ENCODE data around the gene ASCL2.

ASCL2 gene

DNA sequence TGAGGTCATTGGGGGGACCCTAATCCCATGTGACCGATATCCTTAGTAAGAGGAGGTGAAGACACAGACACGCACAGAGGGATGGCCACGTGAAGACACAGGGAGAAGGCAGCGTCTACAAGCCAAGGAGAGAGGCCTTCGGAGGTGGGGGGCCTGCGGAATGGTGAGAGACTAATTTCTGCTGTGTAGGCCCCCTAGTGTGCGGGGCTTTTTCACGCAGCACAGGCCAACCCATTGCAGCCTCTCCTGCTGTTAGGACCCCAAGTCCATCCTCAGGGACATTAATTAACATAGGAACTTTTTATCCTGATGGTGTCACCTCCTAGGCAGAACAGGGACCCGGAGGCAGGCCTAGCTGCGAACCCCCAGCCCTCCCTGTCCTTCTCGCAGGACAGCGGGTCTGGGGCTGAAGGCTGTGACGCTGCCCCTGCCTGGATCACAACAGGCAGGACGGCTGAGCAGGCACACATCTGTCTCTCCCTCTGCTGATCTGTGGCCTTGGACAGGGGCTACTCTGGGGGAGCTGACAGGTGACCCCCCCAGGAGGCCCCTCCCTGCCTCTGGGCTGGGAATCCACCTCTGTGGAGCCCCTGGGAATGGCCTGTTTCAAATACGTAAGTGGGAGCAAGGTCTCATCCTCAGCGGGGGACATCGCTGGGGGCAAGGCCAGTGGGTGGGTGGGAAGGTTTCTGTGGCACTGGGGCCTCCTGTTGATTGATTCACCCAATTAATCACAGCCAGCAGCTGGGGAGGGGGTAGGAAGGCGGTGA, 7.9 kb downstream of the ASCL2 start:
- no peak for FAIRE-seq
- DNase-seq (ENCODE audit: low spot score), result no peak

DNA sequence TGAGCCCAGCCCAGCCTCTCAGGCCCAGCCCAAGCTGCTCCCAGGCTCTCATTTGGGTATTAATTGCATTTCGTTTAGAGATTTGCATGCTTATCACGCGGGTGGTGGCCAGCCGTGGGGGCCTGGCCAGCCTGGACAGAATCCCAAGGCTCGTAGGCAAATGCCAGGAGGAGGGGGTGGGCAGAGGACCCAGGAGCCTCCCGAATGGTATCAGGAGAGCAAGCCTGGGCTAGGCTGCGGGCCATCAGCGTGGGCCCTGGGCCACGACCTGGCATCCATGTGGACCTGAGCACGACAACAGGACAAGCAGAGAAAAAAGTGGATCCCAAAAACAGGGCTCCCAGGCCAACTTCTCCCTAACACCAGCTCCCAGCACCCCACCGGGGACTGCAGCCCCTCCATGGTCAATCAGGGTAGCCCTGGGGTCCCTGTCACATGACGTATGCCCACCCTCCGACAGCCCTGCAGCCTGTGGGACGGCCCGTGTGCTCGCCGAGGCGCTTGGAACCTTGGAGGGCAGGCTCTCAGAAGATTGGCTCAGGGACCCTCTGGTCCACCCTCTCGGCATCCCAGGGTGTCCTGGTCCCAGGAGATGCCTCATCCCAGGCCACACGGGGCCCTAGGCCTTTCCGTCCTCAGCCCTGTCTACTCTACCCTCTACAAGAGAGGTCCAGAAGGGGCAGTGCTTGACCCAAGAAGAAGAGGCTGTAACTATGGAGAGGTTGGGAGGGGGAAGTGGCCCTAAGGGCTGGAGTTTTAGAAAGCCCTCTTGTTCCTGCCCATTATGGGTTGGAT, 8.8 kb downstream of the ASCL2 start:
- FAIRE-seq, result no peak
- DNase-seq (ENCODE audit: low spot score), result no peak

DNA sequence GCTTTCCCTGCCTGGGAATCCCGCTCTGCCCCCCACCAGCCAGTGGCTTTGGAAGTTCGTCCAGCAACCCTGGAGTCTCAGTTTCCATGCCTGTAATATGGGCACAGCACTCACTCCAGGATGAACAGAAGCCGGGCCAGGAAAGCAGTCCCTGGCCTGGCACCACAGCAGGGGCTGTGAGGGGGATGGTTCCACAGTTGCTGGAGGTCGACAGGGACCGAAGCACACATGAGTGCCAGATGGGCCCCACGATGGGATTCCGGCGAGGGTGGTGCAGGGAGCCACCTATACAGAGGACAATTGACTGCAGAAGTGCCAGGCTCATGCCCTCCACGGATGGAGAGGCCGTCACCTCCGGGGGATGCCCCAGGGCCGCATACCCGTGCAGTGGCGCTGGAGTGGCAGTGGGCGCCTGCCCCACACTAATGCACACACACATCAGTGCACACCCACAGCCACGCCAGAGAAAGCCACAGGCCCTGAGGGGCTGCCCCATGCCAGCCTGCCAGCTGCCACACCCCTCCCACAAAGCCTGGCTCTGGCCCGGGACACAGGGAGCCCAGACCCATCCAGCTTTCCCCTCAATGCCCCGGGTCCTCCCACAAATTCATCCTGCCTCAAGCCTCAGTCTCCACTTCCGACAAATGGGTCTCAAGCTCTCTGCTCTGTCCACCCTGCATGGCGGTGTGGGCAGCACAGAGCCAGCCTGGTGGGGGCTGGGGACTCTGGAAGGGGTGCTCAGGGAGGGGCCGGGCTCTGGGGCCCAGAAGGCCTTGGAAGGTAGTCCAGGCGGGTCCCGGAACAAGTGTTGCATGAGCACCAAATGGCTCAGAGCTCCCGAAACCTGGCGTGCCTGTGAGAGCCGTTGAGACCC, 9.7 kb downstream of the ASCL2 start:
- FAIRE-seq (no peak), DNase-seq (ENCODE audit: low spot score) (no peak)

DNA sequence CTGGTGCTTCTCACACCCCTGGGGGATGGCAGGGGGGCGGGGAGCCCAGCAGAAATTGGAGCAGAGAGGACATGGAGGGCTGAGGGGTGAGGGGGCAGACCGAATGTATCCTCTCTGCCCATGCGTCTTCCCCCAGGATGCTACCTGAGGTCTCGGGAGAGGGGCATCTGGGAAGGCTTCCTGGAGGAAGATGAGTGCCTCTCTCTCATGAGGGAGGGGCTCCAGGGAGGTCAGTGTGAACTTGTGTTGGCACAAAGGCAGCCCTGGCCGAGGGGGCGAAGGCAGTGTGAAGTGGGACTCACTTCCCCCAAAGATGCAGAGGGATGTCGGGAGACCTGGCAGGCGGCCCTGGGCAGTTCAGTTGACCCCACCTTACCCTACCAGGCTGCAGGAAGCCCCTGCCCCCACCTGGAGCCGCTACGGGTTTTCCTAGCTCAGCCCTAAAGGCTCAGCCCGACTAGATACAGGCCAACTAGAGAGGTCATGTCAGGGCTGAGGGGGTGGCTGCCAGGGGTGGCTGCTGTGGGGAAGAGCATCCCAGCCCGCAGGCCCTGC, 10.4 kb downstream of the ASCL2 start:
- FAIRE-seq (no peak), DNase-seq (ENCODE audit: low spot score) (no peak)

DNA sequence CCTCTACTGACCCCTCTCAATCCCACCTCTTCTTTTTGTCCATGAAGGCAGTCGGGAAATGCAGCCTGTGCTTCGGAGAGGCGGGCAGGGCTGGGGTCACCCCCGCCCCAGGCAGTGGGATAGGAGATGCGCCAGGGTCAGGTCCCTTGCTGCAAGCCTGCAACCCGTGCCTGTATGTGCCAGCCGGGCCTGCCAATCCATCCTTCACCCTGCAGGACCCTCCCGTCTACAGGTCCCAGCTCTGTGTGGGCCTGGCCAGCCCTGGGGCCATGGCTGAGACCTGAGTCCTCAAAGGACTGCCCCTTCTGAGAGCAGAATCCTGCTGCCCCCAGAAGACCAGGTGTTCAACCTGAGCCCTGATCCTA, 10.9 kb downstream of the ASCL2 start:
- DNase-seq (ENCODE audit: low spot score) (no peak), FAIRE-seq (no peak)

DNA sequence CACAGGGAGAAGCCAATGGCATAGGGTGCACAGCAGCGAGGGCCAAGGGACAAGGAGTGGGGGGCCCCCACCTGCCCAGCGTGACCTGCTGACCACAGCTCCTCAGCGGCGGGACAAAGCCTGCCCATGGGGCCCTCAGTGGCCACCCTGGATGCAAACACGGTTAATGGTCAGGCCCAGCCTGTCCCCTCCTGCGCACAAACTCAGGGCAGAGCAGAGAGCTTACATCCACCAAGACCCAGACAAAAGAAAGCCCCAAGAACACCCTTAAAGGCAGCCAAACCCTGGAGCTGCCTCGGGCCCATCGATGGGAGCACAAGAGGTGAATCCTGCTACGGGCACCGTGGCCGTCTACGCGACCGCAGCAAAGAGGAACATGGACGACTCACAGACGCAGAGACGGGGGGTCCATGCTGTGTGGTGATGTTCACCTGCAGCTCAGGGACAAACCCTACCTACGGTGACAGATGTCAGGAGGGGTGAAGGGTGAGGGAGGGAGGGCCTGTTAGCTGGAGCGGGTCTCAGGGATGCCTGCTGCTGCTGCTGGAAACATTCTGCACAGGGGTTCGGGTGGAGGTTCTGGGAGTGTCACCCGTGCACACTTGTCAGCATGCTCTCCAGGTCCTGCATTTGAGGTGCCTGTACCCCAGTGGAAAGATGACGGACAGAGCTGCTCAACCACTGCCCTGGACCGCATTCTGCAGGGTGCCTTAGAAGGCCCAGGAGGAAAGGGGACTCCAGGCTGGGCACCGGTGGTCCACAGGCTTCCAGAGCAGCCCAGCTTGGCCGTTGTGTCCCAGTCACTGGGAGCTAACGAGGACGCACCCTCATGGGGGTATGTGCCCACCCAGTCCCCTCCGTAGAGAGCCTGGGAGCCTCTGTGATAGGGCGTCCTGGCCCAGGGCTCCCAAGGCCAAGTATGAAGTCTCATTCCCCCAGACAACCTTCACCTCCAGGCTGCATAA, 11.6 kb downstream of the ASCL2 start:
- no peak for DNase-seq (ENCODE audit: low spot score)
- FAIRE-seq, result no peak

DNA sequence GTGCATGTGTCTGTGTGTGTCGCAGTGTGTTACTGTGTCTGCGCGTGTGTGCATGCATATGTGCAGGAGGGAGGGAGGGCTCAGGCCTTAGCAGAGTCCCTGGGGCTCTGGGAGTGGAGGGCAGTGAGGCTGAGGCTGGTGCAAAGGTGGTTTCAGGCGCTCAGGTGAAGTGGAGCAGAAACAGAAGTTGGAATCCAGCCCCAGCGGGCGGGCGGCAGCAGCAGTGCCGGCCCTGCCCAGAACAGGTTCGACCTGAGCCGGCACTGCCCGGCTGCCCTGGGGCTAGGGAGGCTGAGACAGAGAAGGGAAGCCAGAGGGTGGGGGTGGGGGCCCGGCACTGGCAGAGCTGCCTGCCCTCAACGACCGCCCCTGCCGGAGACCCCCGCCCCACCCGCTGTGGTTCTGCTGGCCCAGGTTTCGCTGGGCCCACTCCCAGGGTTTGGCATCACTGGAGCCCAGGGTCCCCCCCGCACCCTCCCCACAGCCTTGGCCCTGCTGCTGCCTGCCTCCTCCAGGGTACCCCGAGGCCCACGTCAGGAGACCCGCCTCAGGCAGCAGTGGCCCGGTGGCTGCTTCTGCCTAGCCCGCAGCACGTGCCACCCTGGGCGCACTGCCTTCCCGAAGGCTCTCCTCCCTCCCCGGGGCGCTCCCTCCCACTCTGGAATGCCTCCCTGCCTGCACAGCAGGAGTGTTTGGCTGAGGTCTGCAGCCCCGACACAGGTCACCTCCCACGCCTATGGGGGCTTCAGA, 13.3 kb downstream of the ASCL2 start:
- DNase-seq (ENCODE audit: low spot score), result no peak
- FAIRE-seq, result no peak

DNA sequence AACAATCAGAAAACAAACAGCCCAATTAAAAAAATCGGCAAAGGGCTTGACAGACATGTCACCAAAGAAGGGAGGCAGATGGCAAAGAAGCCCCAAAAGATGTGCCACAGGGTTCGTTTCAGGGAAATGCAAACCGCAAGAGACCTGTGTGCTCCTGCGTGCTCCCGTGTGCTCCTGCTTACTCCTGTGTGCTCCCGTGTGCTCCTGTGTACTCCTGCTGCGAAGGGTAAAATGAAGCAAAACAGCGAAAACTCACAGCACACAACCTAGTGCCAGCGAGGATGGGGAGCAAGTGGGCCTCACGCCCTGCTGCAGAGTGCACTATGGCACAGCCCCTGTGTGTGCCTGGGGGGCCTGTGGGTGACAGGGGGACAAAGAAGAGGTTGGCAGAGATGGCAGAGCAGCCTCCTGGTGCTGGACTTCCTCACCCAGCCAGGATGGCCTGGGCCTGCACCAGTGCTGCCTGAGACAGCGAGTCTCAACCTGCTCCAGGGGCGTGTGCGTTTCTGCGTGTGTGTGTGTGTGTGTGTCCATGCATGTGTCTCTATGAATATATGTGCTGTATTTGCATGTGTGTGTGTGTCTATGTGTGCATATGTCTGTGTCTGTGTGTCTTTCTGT, 14.0 kb downstream of the ASCL2 start:
- DNase-seq (ENCODE audit: low spot score), result no peak
- no peak for FAIRE-seq

DNA sequence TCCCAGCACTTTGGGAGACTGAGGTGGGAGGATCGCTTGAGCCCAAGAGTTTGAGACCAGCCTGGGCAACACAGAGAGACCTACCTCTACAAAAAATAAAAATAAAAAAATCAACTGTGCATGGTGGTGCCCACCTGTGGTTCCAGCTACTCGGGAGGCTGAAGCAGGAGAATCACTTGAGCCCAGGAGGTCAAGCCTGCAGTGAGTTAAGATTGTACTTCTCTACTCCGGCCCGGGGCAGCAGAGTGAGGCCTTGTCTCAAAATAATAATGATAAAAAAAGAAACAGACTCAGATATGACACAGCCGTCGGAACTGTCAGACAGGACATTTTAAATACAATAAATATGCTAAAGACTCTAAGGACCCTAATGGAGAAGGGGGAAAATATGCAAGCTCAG, 18.4 kb downstream of the ASCL2 start:
- FAIRE-seq, result no peak

DNA sequence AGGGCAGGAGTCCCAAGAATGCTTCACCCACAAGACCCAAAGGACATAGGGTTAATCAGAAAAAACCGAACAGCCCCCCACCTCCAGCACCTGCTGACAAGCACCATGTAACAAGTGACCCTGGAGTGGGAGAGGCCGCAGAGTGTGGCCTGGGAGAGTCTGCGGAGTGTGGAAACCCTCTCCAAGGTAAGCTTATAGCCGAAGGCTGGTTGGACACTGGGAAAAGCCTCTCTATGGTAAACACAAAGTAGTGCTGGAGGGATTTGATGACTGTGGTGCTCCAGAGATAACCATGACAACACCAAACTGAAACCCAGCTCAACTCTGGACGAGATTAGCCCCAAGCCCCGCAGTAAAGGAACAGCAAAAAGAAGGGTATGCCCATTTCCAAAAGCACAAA, 19.2 kb downstream of the ASCL2 start:
- DNase-seq (ENCODE audit: low spot score), result no peak

More for the DNA sequence above, 18.4 kb downstream of the ASCL2 start:
- no peak for DNase-seq (ENCODE audit: low spot score)

DNA sequence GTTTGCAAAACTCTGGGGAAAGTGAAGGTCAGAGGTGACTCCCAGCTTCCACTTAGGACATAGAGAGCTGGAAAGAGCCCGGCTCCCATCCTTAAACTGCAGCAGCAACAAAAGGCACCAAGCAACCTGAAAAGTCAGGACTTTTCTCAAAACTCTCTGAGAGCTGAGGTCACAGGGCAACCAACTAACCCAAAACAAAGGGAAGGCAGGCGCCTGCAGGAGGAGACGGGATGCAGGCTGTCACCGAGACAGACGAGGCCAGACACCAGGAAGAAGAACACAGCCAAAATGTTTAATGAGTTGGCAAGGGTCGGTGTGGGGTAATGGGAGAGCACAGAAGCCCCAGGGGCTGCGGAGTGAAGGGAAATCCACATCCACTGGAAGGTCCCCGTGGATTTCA, 19.9 kb downstream of the ASCL2 start:
- FAIRE-seq, result no peak
- DNase-seq (ENCODE audit: low spot score), result no peak

More for the DNA sequence above, 19.2 kb downstream of the ASCL2 start:
- FAIRE-seq, result no peak

DNA sequence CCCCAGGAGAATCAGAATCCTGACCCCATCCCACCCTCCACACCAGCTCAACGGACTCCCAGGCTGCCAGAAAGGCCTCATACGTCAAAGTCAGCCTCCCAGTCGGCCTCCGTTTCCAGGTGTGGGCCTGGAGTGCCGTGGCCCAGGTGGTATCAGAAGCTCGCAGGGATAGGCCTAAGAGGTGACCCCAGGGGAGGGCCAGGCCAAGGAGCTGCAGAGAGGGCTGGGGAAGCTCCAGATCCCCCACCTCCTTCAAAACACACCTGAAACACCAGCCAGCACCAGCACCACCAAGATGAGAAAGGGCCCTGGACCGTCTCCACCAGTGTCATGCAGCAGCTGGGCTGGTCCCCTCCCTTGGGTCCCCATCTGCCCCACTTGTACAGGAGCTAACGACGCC, 20.3 kb downstream of the ASCL2 start:
- DNase-seq (ENCODE audit: low spot score) (no peak), FAIRE-seq (no peak)

DNA sequence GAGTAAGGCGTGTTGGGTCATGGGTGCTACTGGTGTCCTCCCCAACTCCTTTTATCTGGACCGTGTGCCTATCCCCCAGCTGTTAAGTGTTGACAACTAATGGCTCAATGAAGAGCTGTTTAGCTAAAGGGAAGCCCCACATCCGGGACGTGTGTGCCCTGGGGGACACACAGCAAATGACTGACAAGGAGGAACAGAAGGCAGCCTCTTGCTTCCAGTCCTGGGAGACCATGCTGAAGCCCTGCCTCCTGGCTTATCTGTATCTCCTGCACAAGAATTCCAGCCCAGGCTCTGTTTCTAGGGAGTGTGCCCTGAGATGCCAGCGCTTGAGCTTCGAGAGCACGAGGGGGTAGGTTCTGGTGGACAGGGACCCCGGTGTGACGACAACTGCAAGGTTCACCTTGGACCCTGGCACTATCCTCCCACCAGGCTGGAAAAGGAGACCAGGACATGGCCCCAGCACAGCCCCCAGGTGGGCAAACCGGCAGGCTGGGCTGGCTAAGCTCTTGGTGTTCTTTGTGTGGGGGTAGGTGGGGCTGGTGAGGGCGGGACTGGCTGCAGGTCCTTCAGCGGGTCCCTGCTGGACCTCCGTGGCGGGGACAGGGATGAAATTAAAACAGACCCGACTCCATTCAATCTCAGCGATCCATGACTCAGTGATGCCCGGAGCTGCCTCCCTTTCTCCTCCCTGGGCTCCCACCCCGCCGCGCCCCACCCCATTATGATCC, 21.0 kb downstream of the ASCL2 start:
- DNase-seq (ENCODE audit: low spot score) (no peak), FAIRE-seq (no peak)

DNA sequence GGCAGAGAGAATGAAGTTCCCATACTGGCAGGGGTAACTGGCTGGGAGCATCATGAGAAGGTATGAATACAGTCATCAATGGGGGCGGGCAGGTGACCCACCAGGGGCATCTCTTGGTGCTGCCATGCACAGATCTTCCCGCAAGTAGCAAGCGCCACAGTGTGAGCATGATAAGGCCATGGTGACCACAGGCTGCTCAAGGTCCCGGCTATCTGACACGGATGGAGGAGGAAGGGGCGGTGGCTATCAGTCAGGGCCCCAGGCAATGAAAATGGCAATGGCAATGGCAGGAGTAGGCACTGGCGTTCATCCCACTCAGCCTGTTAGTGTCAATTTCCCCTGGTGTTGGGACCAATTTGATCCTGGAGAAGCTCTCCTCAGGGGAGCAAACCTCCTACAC, 21.6 kb downstream of the ASCL2 start:
- FAIRE-seq, result no peak

DNA sequence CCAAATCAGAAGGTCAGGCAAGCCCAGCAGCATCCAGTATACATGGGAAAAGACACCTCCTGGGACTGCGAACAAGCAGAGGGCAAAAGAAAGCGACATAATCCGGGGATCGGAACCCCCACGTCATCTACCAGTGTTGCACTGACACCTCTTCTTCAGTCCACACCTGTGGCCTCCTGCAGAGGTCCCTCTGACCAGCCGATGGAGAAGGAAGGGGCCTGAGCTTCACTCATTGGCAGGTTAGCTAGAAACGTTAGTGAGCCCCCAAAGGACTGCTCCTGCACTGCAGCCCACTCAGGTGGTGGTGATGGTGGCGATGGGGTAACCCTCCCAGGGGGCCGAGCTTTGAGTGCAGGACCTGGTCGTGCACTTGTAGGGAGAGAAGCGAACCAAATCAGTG, 22.1 kb downstream of the ASCL2 start:
- FAIRE-seq (no peak), DNase-seq (ENCODE audit: low spot score) (no peak)

More for the DNA sequence above, 21.6 kb downstream of the ASCL2 start:
- no peak for DNase-seq (ENCODE audit: low spot score)

DNA sequence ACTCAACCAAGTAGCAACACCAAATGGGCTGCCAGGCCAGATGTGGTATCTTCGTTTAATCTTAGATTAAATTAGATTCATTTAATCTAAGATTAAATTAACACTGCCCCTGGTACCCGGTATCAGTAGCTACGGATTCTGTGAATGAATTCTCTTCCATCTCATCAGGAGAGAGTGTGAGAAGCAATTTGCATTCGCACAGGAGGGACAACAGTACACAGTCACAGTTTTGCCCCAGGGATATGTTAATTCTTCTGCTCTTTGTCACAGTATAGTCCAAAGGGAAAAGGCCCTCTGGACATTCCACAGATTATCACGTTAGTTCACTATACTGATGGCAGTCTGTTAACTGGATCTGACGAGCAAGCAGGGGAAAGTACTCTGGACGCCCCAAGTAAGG, 22.9 kb downstream of the ASCL2 start:
- DNase-seq (ENCODE audit: low spot score) (no peak), FAIRE-seq (no peak)

DNA sequence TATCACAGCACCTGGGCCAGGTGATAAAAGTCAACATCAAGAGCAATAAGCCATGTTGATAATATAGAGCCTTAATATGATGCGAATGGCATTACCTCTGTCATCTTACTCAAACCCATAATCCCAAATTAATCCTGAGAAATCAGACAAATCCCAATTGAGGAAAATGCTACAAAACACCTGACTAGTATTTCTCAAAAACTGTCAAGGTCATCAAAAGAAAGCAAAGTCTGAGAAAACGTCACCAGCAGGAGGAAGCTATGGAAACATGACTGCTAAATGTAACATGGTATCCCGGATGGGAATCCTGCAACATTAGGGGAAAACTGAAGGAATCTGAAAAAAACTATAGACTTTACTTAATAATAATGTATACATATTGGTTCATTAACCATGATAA, 29.6 kb downstream of the ASCL2 start:
- FAIRE-seq (no peak), DNase-seq (ENCODE audit: low spot score) (no peak)

DNA sequence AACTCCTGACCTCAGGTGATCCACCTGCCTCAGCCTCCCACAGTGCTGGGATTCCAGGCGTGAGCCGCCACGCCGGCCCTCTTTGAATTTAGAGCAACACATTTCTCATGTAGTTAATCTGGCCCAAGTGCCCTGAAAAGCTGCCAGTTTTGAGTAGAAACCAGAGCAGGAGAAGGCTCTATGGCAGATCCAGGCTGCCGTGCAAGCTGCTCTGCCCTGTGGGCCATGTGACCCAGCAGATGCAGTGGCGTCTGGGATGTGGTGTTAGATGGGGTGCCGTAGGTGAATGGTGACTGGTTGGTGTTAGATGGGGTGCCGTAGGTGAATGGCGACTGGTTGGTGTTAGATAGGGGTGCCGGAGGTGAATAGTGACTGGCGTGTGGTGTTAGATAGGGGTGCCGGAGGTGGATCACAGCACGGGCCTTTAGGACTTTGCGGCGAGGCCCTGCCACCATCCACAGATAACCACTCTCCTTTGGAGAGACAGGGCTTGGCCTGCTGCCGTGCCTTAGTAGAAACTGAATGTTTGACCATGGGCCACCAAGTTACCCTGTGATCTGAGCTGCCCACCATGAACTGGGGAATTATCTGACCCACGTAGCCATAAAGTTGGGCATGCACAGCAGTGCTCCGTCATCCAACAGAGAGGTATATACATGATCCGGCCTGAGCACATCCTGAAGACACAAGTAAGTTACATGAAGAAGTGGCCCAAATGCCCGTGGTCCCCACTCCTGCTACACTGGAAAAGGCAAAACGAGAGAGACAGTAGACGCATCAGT, 32.7 kb downstream of the ASCL2 start:
- DNase-seq (ENCODE audit: low spot score) (no peak), FAIRE-seq (no peak)
